Measurements from ENCODE around the gene WSCD2.

Gene WSCD2

GRCh38 chr12:108139454-108139853 lies 10.4 kb downstream of the WSCD2 start:
- H3K9me3 ChIP-seq (ENCODE audit: control insufficient read depth in 1 of 2, low read length in 2 of 2), result no peaks in the 10 kb centered on the region
- no peaks in the 10 kb centered on the region for H3K36me3 ChIP-seq (ENCODE audit: control insufficient read depth in 1 of 2, insufficient read depth in 2 of 2, low read length in 2 of 2)
- no peak overlapping the region for H3K27ac ChIP-seq (ENCODE audit: low read depth, low read length)
- no peaks in the 10 kb centered on the region for H3K4me1 ChIP-seq (ENCODE audit: control insufficient read depth in 1 of 2, insufficient read depth in 2 of 2, low read length in 2 of 2)
- peaks cover 0 to 7% of the 10 kb centered on the region in 2 donors for H3K27me3 ChIP-seq (ENCODE audit: control insufficient read depth in 1 of 2, insufficient read depth in 2 of 2, low read length in 2 of 2)
- H3K4me3 ChIP-seq (ENCODE audit: low read depth in 1 of 2, low read length in 2 of 2), result no peak overlapping the region
- no peak overlapping the region for H3K9ac ChIP-seq (ENCODE audit: low read depth in 1 of 2, low read length in 2 of 2)

- no peaks in the 10 kb centered on the region for H3K9me3 ChIP-seq (ENCODE audit: control insufficient read depth in 1 of 2, low read length in 2 of 2)
- H3K9ac ChIP-seq (ENCODE audit: low read depth in 1 of 2, low read length in 2 of 2), result no peak overlapping the region
- no peak overlapping the region for H3K27ac ChIP-seq (ENCODE audit: low read depth, low read length)
- H3K4me3 ChIP-seq (ENCODE audit: low read depth in 1 of 2, low read length in 2 of 2), result no peak overlapping the region
- H3K27me3 ChIP-seq (ENCODE audit: control insufficient read depth in 1 of 2, insufficient read depth in 2 of 2, low read length in 2 of 2), result peaks cover 0 to 7% of the 10 kb centered on the region in 2 donors
- no peaks in the 10 kb centered on the region for H3K4me1 ChIP-seq (ENCODE audit: control insufficient read depth in 1 of 2, insufficient read depth in 2 of 2, low read length in 2 of 2)
- H3K36me3 ChIP-seq (ENCODE audit: control insufficient read depth in 1 of 2, insufficient read depth in 2 of 2, low read length in 2 of 2), result no peaks in the 10 kb centered on the region
Measured at GRCh38 chr12:108140501-108140900, 11.4 kb downstream of the WSCD2 start.

GRCh38 chr12:108141600-108142130 lies 12.6 kb downstream of the WSCD2 start:
- no peak overlapping the region for H3K27ac ChIP-seq (ENCODE audit: low read depth, low read length)
- H3K36me3 ChIP-seq (ENCODE audit: control insufficient read depth in 1 of 2, insufficient read depth in 2 of 2, low read length in 2 of 2), result no peaks in the 10 kb centered on the region
- H3K4me1 ChIP-seq (ENCODE audit: control insufficient read depth in 1 of 2, insufficient read depth in 2 of 2, low read length in 2 of 2), result no peaks in the 10 kb centered on the region
- H3K9ac ChIP-seq (ENCODE audit: low read depth in 1 of 2, low read length in 2 of 2), result no peak overlapping the region
- H3K4me3 ChIP-seq (ENCODE audit: low read depth in 1 of 2, low read length in 2 of 2), result no peak overlapping the region
- H3K9me3 ChIP-seq (ENCODE audit: control insufficient read depth in 1 of 2, low read length in 2 of 2), result no peaks in the 10 kb centered on the region
- peaks cover 0 to 6% of the 10 kb centered on the region in 2 donors for H3K27me3 ChIP-seq (ENCODE audit: control insufficient read depth in 1 of 2, insufficient read depth in 2 of 2, low read length in 2 of 2)

GRCh38 chr12:108143144-108143543 lies 14.1 kb downstream of the WSCD2 start:
- Histone ChIP-seq H3K4me3 (ENCODE audit: low read depth in 1 of 2, low read length in 2 of 2) (no peak overlapping the region), H3K9me3 (ENCODE audit: control insufficient read depth in 1 of 2, low read length in 2 of 2) (no peaks in the 10 kb centered on the region), H3K27me3 (ENCODE audit: control insufficient read depth in 1 of 2, insufficient read depth in 2 of 2, low read length in 2 of 2) (no peaks in the 10 kb centered on the region), H3K4me1 (ENCODE audit: control insufficient read depth in 1 of 2, insufficient read depth in 2 of 2, low read length in 2 of 2) (no peaks in the 10 kb centered on the region), H3K9ac (ENCODE audit: low read depth in 1 of 2, low read length in 2 of 2) (no peak overlapping the region), H3K27ac (ENCODE audit: low read depth, low read length) (no peak overlapping the region), H3K36me3 (ENCODE audit: control insufficient read depth in 1 of 2, insufficient read depth in 2 of 2, low read length in 2 of 2) (no peaks in the 10 kb centered on the region)

- H3K27me3 ChIP-seq (ENCODE audit: control insufficient read depth in 1 of 2, insufficient read depth in 2 of 2, low read length in 2 of 2), result no peaks in the 10 kb centered on the region
- H3K4me3 ChIP-seq (ENCODE audit: low read depth in 1 of 2, low read length in 2 of 2), result no peak overlapping the region
- no peaks in the 10 kb centered on the region for H3K9me3 ChIP-seq (ENCODE audit: control insufficient read depth in 1 of 2, low read length in 2 of 2)
- H3K4me1 ChIP-seq (ENCODE audit: control insufficient read depth in 1 of 2, insufficient read depth in 2 of 2, low read length in 2 of 2), result no peaks in the 10 kb centered on the region
- no peaks in the 10 kb centered on the region for H3K36me3 ChIP-seq (ENCODE audit: control insufficient read depth in 1 of 2, insufficient read depth in 2 of 2, low read length in 2 of 2)
- H3K9ac ChIP-seq (ENCODE audit: low read depth in 1 of 2, low read length in 2 of 2), result no peak overlapping the region
- H3K27ac ChIP-seq (ENCODE audit: low read depth, low read length), result no peak overlapping the region
Measured at GRCh38 chr12:108144080-108144479, 15.0 kb downstream of the WSCD2 start.

GRCh38 chr12:108145011-108145410 lies 15.9 kb downstream of the WSCD2 start:
- Histone ChIP-seq H3K27me3 (ENCODE audit: control insufficient read depth in 1 of 2, insufficient read depth in 2 of 2, low read length in 2 of 2) (no peaks in the 10 kb centered on the region), H3K27ac (ENCODE audit: low read depth, low read length) (no peak overlapping the region), H3K9me3 (ENCODE audit: control insufficient read depth in 1 of 2, low read length in 2 of 2) (no peaks in the 10 kb centered on the region), H3K36me3 (ENCODE audit: control insufficient read depth in 1 of 2, insufficient read depth in 2 of 2, low read length in 2 of 2) (no peaks in the 10 kb centered on the region), H3K4me1 (ENCODE audit: control insufficient read depth in 1 of 2, insufficient read depth in 2 of 2, low read length in 2 of 2) (no peaks in the 10 kb centered on the region), H3K4me3 (ENCODE audit: low read depth in 1 of 2, low read length in 2 of 2) (no peak overlapping the region), H3K9ac (ENCODE audit: low read depth in 1 of 2, low read length in 2 of 2) (no peak overlapping the region)

- H3K9ac ChIP-seq (ENCODE audit: low read depth in 1 of 2, low read length in 2 of 2), result no peak overlapping the region
Measured at GRCh38 chr12:108146035-108146893, 17.2 kb downstream of the WSCD2 start.

GRCh38 chr12:108147279-108147678 lies 18.2 kb downstream of the WSCD2 start:
- H3K9me3 ChIP-seq (ENCODE audit: control insufficient read depth in 1 of 2, low read length in 2 of 2), result no peaks in the 10 kb centered on the region
- no peak overlapping the region for H3K9ac ChIP-seq (ENCODE audit: low read depth in 1 of 2, low read length in 2 of 2)
- H3K4me3 ChIP-seq (ENCODE audit: low read depth in 1 of 2, low read length in 2 of 2), result no peak overlapping the region
- H3K27ac ChIP-seq (ENCODE audit: low read depth, low read length), result no peak overlapping the region
- no peaks in the 10 kb centered on the region for H3K4me1 ChIP-seq (ENCODE audit: control insufficient read depth in 1 of 2, insufficient read depth in 2 of 2, low read length in 2 of 2)
- no peaks in the 10 kb centered on the region for H3K36me3 ChIP-seq (ENCODE audit: control insufficient read depth in 1 of 2, insufficient read depth in 2 of 2, low read length in 2 of 2)
- H3K27me3 ChIP-seq (ENCODE audit: control insufficient read depth in 1 of 2, insufficient read depth in 2 of 2, low read length in 2 of 2), result peaks cover 0 to 4% of the 10 kb centered on the region in 2 donors

More at GRCh38 chr12:108146035-108146893, 17.2 kb downstream of the WSCD2 start:
- Histone ChIP-seq H3K27ac (ENCODE audit: low read depth, low read length) (no peak overlapping the region), H3K27me3 (ENCODE audit: control insufficient read depth in 1 of 2, insufficient read depth in 2 of 2, low read length in 2 of 2) (peaks cover 0 to 4% of the 10 kb centered on the region in 2 donors), H3K4me3 (ENCODE audit: low read depth in 1 of 2, low read length in 2 of 2) (no peak overlapping the region), H3K9me3 (ENCODE audit: control insufficient read depth in 1 of 2, low read length in 2 of 2) (no peaks in the 10 kb centered on the region), H3K4me1 (ENCODE audit: control insufficient read depth in 1 of 2, insufficient read depth in 2 of 2, low read length in 2 of 2) (no peaks in the 10 kb centered on the region), H3K36me3 (ENCODE audit: control insufficient read depth in 1 of 2, insufficient read depth in 2 of 2, low read length in 2 of 2) (no peaks in the 10 kb centered on the region)

- no peaks in the 10 kb centered on the region for H3K36me3 ChIP-seq (ENCODE audit: control insufficient read depth in 1 of 2, insufficient read depth in 2 of 2, low read length in 2 of 2)
Measured at GRCh38 chr12:108148521-108149074, 19.5 kb downstream of the WSCD2 start.

GRCh38 chr12:108150436-108150835 lies 21.3 kb downstream of the WSCD2 start:
- H3K27me3 ChIP-seq (ENCODE audit: control insufficient read depth in 1 of 2, insufficient read depth in 2 of 2, low read length in 2 of 2), result peaks cover 0 to 4% of the 10 kb centered on the region in 2 donors
- H3K9ac ChIP-seq (ENCODE audit: low read depth in 1 of 2, low read length in 2 of 2), result no peak overlapping the region
- no peaks in the 10 kb centered on the region for H3K4me1 ChIP-seq (ENCODE audit: control insufficient read depth in 1 of 2, insufficient read depth in 2 of 2, low read length in 2 of 2)
- H3K36me3 ChIP-seq (ENCODE audit: control insufficient read depth in 1 of 2, insufficient read depth in 2 of 2, low read length in 2 of 2), result no peaks in the 10 kb centered on the region
- no peak overlapping the region for H3K4me3 ChIP-seq (ENCODE audit: low read depth in 1 of 2, low read length in 2 of 2)
- H3K27ac ChIP-seq (ENCODE audit: low read depth, low read length), result no peak overlapping the region
- no peaks in the 10 kb centered on the region for H3K9me3 ChIP-seq (ENCODE audit: control insufficient read depth in 1 of 2, low read length in 2 of 2)

More at GRCh38 chr12:108148521-108149074, 19.5 kb downstream of the WSCD2 start:
- Histone ChIP-seq H3K27ac (ENCODE audit: low read depth, low read length) (no peak overlapping the region), H3K4me3 (ENCODE audit: low read depth in 1 of 2, low read length in 2 of 2) (no peak overlapping the region), H3K9ac (ENCODE audit: low read depth in 1 of 2, low read length in 2 of 2) (no peak overlapping the region), H3K27me3 (ENCODE audit: control insufficient read depth in 1 of 2, insufficient read depth in 2 of 2, low read length in 2 of 2) (peaks cover 0 to 4% of the 10 kb centered on the region in 2 donors), H3K4me1 (ENCODE audit: control insufficient read depth in 1 of 2, insufficient read depth in 2 of 2, low read length in 2 of 2) (no peaks in the 10 kb centered on the region), H3K9me3 (ENCODE audit: control insufficient read depth in 1 of 2, low read length in 2 of 2) (no peaks in the 10 kb centered on the region)
